GM23338 (cell line): Measurements from ENCODE around the gene CSTPP1. TPM values are rescaled to one million over a fixed set of nuclear protein-coding genes. Genes with fewer than 3 reads are reported as not detected.

Experiments used
- ATAC-seq: fragments of 200-7000 bp; cut with Tn5 transposase; 3 replicates; pipeline ENCODE4 v1.9.1; 2020
- DNase-seq: peaks from one replicate; pipeline ENCODE4 v3.0.0-alpha.2; 2015; ENCODE audit warnings: low spot score
- H2AFZ ChIP-seq: fragments of 200-600 bp; sonication (generic); 2 replicates; pipeline ENCODE4 v1.8.0; 2016; ENCODE audit warnings: antibody characterized with exemption, mild to moderate bottlenecking, moderate library complexity
- H3F3A ChIP-seq: fragments of 200-600 bp; sonication (generic); replicated peaks from 2 replicates; pipeline ENCODE4 v1.8.0; 2017; ENCODE audit warnings: antibody characterized with exemption, mixed run types, low read depth
- H3K27ac ChIP-seq: fragments of 200-600 bp; sonication (generic); 2 replicates; pipeline ENCODE4 v1.6.1; 2016; ENCODE audit warnings: low read depth
- H3K27me3 ChIP-seq: fragments of 200-600 bp; sonication (generic); 2 replicates; pipeline ENCODE4 v1.8.0; 2016; ENCODE audit warnings: mild to moderate bottlenecking, mixed run types, moderate library complexity; ENCODE audit not compliant: insufficient read depth
- H3K36me3 ChIP-seq: fragments of 200-600 bp; sonication (generic); 2 replicates; pipeline ENCODE4 v1.8.0; 2016; ENCODE audit warnings: mild to moderate bottlenecking; ENCODE audit not compliant: insufficient read depth
- H3K4me1 ChIP-seq: fragments of 200-600 bp; sonication (generic); 2 replicates; pipeline ENCODE4 v1.8.0; 2016; ENCODE audit warnings: mild to moderate bottlenecking, moderate library complexity; ENCODE audit not compliant: insufficient read depth
- H3K4me2 ChIP-seq: fragments of 200-600 bp; sonication (generic); 2 replicates; pipeline ENCODE4 v1.7.1; 2017; ENCODE audit warnings: mixed run types
- H3K4me3 ChIP-seq: fragments of 200-600 bp; sonication (generic); 2 replicates; pipeline ENCODE4 v1.6.1; 2016; ENCODE audit warnings: mixed run types
- H3K79me2 ChIP-seq: fragments of 200-600 bp; sonication (generic); replicated peaks from 2 replicates; pipeline ENCODE4 v1.8.0; 2017; ENCODE audit warnings: mild to moderate bottlenecking; ENCODE audit not compliant: insufficient read depth
- H3K9me2 ChIP-seq: fragments of 200-600 bp; sonication (generic); 2 replicates; pipeline ENCODE4 v1.8.0; 2017; ENCODE audit not compliant: insufficient read depth
- H4K20me1 ChIP-seq: fragments of 200-600 bp; sonication (generic); replicated peaks from 2 replicates; pipeline ENCODE4 v1.8.0; 2017; ENCODE audit warnings: mild to moderate bottlenecking; ENCODE audit not compliant: insufficient read depth
- H3K27ac Mint-ChIP-seq: 2 replicates; pipeline ENCODE4 v1.8.0; 2020; ENCODE audit warnings: inconsistent platforms, mild to moderate bottlenecking, moderate library complexity, mixed read lengths
- H3K27me3 Mint-ChIP-seq: 3 replicates; pipeline ENCODE4 v1.8.0; 2022; ENCODE audit warnings: low read depth, mild to moderate bottlenecking, moderate library complexity, mixed read lengths, inconsistent platforms; ENCODE audit not compliant: insufficient read depth, poor library complexity
- H3K36me3 Mint-ChIP-seq: 3 replicates; pipeline ENCODE4 v1.8.0; 2021; ENCODE audit warnings: low read depth, mild to moderate bottlenecking, inconsistent platforms, moderate library complexity, mixed read lengths
- H3K4me1 Mint-ChIP-seq: 3 replicates; pipeline ENCODE4 v1.8.0; 2020; ENCODE audit warnings: mild to moderate bottlenecking, inconsistent platforms, mixed read lengths
- H3K4me3 Mint-ChIP-seq: 3 replicates; pipeline ENCODE4 v1.8.0; 2021; ENCODE audit warnings: moderate library complexity, mild to moderate bottlenecking, inconsistent platforms, mixed read lengths
- H3K9me3 Mint-ChIP-seq: 3 replicates; pipeline ENCODE4 v1.8.0; 2020; ENCODE audit warnings: moderate library complexity, mild to moderate bottlenecking, inconsistent platforms, mixed read lengths
- CREB1 ChIP-seq: fragments of 250-450 bp; sonication (Bioruptor Pico); IDR thresholded peaks from 2 replicates; pipeline ENCODE4 v1.5.0; 2020; ENCODE audit warnings: low read depth, mild to moderate bottlenecking, moderate library complexity
- CTCF ChIP-seq, 2 experiments: fragments of 200-600 bp in 1 of 2; sonication (generic) in 1 of 2; conservative IDR thresholded peaks; 2 replicates each; pipeline versions ENCODE4 v1.5.1 to v1.6.1; 2016 to 2017; ENCODE audit warnings: antibody characterized with exemption in 2 of 2, low read depth in 2 of 2, mild to moderate bottlenecking in 2 of 2, moderate library complexity in 1 of 2
- EZH2 ChIP-seq: fragments of 200-600 bp; sonication (generic); IDR thresholded peaks from one replicate; pipeline ENCODE4 v1.8.0; 2017; ENCODE audit warnings: antibody characterized with exemption, mild to moderate bottlenecking, low read depth; ENCODE audit not compliant: unreplicated experiment
- EZH2phosphoT487 ChIP-seq: fragments of 200-600 bp; sonication (generic); IDR thresholded peaks from one replicate; pipeline ENCODE4 v1.8.1; 2018; ENCODE audit warnings: antibody characterized with exemption; ENCODE audit not compliant: unreplicated experiment
- JUNB ChIP-seq: IDR thresholded peaks from one replicate; pipeline ENCODE4 v1.6.1; 2016; ENCODE audit warnings: antibody characterized with exemption; ENCODE audit not compliant: unreplicated experiment
- NANOG ChIP-seq: IDR thresholded peaks from 2 replicates; pipeline ENCODE4 v1.6.1; 2016; ENCODE audit warnings: antibody characterized with exemption, borderline replicate concordance
- POLR2AphosphoS5 ChIP-seq: IDR thresholded peaks from 2 replicates; pipeline ENCODE4 v1.6.1; 2016; ENCODE audit warnings: antibody characterized with exemption, low read depth
- REST ChIP-seq: IDR thresholded peaks from one replicate; pipeline ENCODE4 v1.6.1; 2018; ENCODE audit warnings: antibody characterized with exemption; ENCODE audit not compliant: unreplicated experiment
- STAT1 ChIP-seq: IDR thresholded peaks from one replicate; pipeline ENCODE4 v1.6.1; 2016; ENCODE audit warnings: antibody characterized with exemption; ENCODE audit not compliant: unreplicated experiment
- ZNF114 ChIP-seq: fragments of 250-450 bp; sonication (Bioruptor Pico); IDR thresholded peaks from 2 replicates; pipeline ENCODE4 v1.5.0; 2020; ENCODE audit warnings: mild to moderate bottlenecking, moderate library complexity
- ZNF331 ChIP-seq: fragments of 250-450 bp; sonication (Bioruptor Pico); IDR thresholded peaks from 2 replicates; pipeline ENCODE4 v1.5.0; 2020; ENCODE audit warnings: low read depth, mild to moderate bottlenecking, moderate library complexity
- polyA plus RNA-seq: library from polyadenylated mRNA; unstranded; fragments of >200 nt; fragmentation: Nextera tagmentation; extraction: Ambion mirVana; gene quantifications from 2 replicates; pipeline ENCODE4 v1.2.1, GENCODE V29; 2016
- total RNA-seq: library from RNA; depleted of rRNA; stranded (reverse); fragments of >200 nt; shearing (Covaris generic); gene quantifications from 2 replicates; pipeline ENCODE4 v1.2.3, GENCODE V29; 2014
- TF ChIP-seq, protein P1 (sequence below): IDR thresholded peaks from 2 replicates; pipeline ENCODE4 v1.6.1; 2016; ENCODE audit warnings: antibody characterized with exemption
- TF ChIP-seq, protein P2 (sequence below): fragments of 250-450 bp; sonication (Bioruptor Pico); IDR thresholded peaks from 2 replicates; pipeline ENCODE4 v1.5.0; 2020; ENCODE audit warnings: mild to moderate bottlenecking, moderate library complexity

CSTPP1 gene
- total and polyA plus RNA-seq, 2 experiments from 2014 or later, result 23.5 to 42.6 TPM

GRCh38 chr11:47002390-47002789 is 65.8 kb downstream of the CSTPP1 start:
- TF ChIP-seq CTCF (conservative IDR thresholded peaks at IDR 0.05; ENCODE audit: low read depth in 2 of 2) (no peak), NANOG (no peak), STAT1 (no peak), CREB1 (no peak), POLR2AphosphoS5 (no peak), JUNB (no peak), EZH2phosphoT487 (no peak), ZNF114 (CRISPR knock-in tag) (no peak), EZH2 (no peak), ZNF331 (CRISPR knock-in tag) (no peak), REST (no peak)
- TF ChIP-seq, protein P1, sequence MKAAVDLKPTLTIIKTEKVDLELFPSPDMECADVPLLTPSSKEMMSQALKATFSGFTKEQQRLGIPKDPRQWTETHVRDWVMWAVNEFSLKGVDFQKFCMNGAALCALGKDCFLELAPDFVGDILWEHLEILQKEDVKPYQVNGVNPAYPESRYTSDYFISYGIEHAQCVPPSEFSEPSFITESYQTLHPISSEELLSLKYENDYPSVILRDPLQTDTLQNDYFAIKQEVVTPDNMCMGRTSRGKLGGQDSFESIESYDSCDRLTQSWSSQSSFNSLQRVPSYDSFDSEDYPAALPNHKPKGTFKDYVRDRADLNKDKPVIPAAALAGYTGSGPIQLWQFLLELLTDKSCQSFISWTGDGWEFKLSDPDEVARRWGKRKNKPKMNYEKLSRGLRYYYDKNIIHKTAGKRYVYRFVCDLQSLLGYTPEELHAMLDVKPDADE, result no peak
- TF ChIP-seq, protein P2, sequence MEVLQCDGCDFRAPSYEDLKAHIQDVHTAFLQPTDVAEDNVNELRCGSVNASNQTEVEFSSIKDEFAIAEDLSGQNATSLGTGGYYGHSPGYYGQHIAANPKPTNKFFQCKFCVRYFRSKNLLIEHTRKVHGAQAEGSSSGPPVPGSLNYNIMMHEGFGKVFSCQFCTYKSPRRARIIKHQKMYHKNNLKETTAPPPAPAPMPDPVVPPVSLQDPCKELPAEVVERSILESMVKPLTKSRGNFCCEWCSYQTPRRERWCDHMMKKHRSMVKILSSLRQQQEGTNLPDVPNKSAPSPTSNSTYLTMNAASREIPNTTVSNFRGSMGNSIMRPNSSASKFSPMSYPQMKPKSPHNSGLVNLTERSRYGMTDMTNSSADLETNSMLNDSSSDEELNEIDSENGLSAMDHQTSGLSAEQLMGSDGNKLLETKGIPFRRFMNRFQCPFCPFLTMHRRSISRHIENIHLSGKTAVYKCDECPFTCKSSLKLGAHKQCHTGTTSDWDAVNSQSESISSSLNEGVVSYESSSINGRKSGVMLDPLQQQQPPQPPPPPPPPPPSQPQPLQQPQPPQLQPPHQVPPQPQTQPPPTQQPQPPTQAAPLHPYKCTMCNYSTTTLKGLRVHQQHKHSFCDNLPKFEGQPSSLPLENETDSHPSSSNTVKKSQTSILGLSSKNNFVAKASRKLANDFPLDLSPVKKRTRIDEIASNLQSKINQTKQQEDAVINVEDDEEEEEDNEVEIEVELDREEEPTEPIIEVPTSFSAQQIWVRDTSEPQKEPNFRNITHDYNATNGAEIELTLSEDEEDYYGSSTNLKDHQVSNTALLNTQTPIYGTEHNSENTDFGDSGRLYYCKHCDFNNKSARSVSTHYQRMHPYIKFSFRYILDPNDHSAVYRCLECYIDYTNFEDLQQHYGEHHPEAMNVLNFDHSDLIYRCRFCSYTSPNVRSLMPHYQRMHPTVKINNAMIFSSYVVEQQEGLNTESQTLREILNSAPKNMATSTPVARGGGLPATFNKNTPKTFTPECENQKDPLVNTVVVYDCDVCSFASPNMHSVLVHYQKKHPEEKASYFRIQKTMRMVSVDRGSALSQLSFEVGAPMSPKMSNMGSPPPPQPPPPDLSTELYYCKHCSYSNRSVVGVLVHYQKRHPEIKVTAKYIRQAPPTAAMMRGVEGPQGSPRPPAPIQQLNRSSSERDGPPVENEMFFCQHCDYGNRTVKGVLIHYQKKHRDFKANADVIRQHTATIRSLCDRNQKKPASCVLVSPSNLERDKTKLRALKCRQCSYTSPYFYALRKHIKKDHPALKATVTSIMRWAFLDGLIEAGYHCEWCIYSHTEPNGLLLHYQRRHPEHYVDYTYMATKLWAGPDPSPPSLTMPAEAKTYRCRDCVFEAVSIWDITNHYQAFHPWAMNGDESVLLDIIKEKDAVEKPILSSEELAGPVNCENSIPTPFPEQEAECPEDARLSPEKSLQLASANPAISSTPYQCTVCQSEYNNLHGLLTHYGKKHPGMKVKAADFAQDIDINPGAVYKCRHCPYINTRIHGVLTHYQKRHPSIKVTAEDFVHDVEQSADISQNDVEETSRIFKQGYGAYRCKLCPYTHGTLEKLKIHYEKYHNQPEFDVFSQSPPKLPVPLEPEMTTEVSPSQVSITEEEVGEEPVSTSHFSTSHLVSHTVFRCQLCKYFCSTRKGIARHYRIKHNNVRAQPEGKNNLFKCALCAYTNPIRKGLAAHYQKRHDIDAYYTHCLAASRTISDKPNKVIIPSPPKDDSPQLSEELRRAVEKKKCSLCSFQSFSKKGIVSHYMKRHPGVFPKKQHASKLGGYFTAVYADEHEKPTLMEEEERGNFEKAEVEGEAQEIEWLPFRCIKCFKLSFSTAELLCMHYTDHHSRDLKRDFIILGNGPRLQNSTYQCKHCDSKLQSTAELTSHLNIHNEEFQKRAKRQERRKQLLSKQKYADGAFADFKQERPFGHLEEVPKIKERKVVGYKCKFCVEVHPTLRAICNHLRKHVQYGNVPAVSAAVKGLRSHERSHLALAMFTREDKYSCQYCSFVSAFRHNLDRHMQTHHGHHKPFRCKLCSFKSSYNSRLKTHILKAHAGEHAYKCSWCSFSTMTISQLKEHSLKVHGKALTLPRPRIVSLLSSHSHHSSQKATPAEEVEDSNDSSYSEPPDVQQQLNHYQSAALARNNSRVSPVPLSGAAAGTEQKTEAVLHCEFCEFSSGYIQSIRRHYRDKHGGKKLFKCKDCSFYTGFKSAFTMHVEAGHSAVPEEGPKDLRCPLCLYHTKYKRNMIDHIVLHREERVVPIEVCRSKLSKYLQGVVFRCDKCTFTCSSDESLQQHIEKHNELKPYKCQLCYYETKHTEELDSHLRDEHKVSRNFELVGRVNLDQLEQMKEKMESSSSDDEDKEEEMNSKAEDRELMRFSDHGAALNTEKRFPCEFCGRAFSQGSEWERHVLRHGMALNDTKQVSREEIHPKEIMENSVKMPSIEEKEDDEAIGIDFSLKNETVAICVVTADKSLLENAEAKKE (CRISPR knock-in tag), result no peak
- Mint-ChIP-seq H3K9me3 (no peaks in the 10 kb centered on the region), H3K27ac (no peak overlapping the region), H3K27me3 (peaks cover 3% of the 10 kb centered on the region), H3K4me3 (no peak overlapping the region), H3K4me1 (peaks cover 11% of the 10 kb centered on the region; the same call in 2 of the 3 replicates), H3K36me3 (no peaks in the 10 kb centered on the region)
- no peaks in the 10 kb centered on the region for H3F3A ChIP-seq
- no peak overlapping the region for H3K27ac ChIP-seq
- no peak overlapping the region for H2AFZ ChIP-seq
- no peaks in the 10 kb centered on the region for H3K4me1 ChIP-seq
- H3K36me3 ChIP-seq, result no peaks in the 10 kb centered on the region
- no peaks in the 10 kb centered on the region for H3K27me3 ChIP-seq
- H3K4me2 ChIP-seq, result no peak overlapping the region
- ATAC-seq, result no peak
- H4K20me1 ChIP-seq, result no peaks in the 10 kb centered on the region; the same call in 1 of the 2 replicates
- H3K4me3 ChIP-seq, result no peak overlapping the region
- no peaks in the 10 kb centered on the region for H3K9me2 ChIP-seq
- DNase-seq, result no peak
- no peaks in the 10 kb centered on the region for H3K79me2 ChIP-seq
